ENCODE measurements around the gene CPE.

Gene CPE

DNA sequence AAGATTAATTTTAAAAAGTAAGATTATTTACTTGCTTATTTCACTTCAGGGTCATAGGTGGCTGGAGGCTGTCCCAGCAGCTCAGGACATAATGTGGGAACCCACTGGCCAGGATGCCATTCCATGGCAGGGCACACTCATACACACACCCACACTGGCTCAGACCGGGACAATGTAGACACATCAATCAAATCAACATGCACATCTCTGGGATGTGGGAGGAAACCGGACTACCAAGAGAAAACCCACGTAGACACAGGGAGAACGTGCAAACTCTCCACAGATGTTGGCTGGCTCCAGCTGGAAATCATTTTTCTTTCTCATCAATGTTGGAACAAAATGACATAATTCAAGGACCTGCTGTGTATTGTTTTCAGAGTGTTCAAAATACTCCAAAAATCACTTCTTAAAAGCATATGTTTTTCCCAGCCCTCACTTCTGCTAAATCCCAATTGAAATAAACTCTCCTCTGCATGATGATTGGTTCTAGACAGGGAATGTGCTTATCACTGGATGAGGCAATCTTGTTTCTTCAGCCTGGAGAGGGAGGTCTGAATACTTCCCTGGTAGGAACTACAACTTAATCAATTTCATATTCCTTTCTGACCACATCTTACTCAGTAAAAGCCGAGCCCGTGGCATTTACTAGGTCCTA is 18.6 kb upstream of the CPE start:
- H2AFZ ChIP-seq (ENCODE audit: low read length), result no peak overlapping the region
- H3K4me2 ChIP-seq (ENCODE audit: low read length), result no peak overlapping the region
- no peak overlapping the region for H3K9ac ChIP-seq (ENCODE audit: low read length)

GRCh38 chr4:165360985-165361670 is 17.7 kb upstream of the CPE start:
- TF ChIP-seq, protein P1, sequence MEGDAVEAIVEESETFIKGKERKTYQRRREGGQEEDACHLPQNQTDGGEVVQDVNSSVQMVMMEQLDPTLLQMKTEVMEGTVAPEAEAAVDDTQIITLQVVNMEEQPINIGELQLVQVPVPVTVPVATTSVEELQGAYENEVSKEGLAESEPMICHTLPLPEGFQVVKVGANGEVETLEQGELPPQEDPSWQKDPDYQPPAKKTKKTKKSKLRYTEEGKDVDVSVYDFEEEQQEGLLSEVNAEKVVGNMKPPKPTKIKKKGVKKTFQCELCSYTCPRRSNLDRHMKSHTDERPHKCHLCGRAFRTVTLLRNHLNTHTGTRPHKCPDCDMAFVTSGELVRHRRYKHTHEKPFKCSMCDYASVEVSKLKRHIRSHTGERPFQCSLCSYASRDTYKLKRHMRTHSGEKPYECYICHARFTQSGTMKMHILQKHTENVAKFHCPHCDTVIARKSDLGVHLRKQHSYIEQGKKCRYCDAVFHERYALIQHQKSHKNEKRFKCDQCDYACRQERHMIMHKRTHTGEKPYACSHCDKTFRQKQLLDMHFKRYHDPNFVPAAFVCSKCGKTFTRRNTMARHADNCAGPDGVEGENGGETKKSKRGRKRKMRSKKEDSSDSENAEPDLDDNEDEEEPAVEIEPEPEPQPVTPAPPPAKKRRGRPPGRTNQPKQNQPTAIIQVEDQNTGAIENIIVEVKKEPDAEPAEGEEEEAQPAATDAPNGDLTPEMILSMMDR (IDR thresholded peaks at IDR 0.05; ENCODE audit: low read length), result no peak
- TF ChIP-seq EZH2 (IDR thresholded peaks at IDR 0.05; ENCODE audit: borderline replicate concordance, low read length), result no peak
- H3K9ac ChIP-seq (ENCODE audit: low read length), result no peak overlapping the region
- H3K36me3 ChIP-seq (ENCODE audit: insufficient read depth, low read length), result no peaks in the 10 kb centered on the region
- H3K4me3 ChIP-seq (ENCODE audit: low read depth, low read length, poor library complexity, severe bottlenecking), result no peak overlapping the region
- H4K20me1 ChIP-seq (ENCODE audit: insufficient read depth, low read length), result no peaks in the 10 kb centered on the region
- H3K27ac ChIP-seq (ENCODE audit: low read depth, low read length, poor library complexity, severe bottlenecking), result no peak overlapping the region
- no peaks in the 10 kb centered on the region for H3K79me2 ChIP-seq (ENCODE audit: insufficient read depth, low read length)
- no peak overlapping the region for H3K4me2 ChIP-seq (ENCODE audit: low read length)
- no peaks in the 10 kb centered on the region for H3K9me2 ChIP-seq (ENCODE audit: low read depth, low read length)
- H3K9me3 ChIP-seq (ENCODE audit: low read length), result no peaks in the 10 kb centered on the region
- H3K4me1 ChIP-seq (ENCODE audit: insufficient read depth, low read length, severe bottlenecking), result no peaks in the 10 kb centered on the region
- no peaks in the 10 kb centered on the region for H3F3A ChIP-seq (ENCODE audit: insufficient read depth, low read length)
- H3K27me3 ChIP-seq (ENCODE audit: insufficient read depth, low read length), result no peaks in the 10 kb centered on the region
- no peak overlapping the region for H2AFZ ChIP-seq (ENCODE audit: low read length)

More for the DNA sequence above, 18.6 kb upstream of the CPE start:
- H3F3A ChIP-seq (ENCODE audit: insufficient read depth, low read length), result no peaks in the 10 kb centered on the region
- no peaks in the 10 kb centered on the region for H3K79me2 ChIP-seq (ENCODE audit: insufficient read depth, low read length)
- no peak overlapping the region for H3K27ac ChIP-seq (ENCODE audit: low read depth, low read length, poor library complexity, severe bottlenecking)
- no peaks in the 10 kb centered on the region for H3K4me1 ChIP-seq (ENCODE audit: insufficient read depth, low read length, severe bottlenecking)
- no peaks in the 10 kb centered on the region for H3K36me3 ChIP-seq (ENCODE audit: insufficient read depth, low read length)
- H3K9me3 ChIP-seq (ENCODE audit: low read length), result no peaks in the 10 kb centered on the region
- H3K9me2 ChIP-seq (ENCODE audit: low read depth, low read length), result no peaks in the 10 kb centered on the region
- H4K20me1 ChIP-seq (ENCODE audit: insufficient read depth, low read length), result no peaks in the 10 kb centered on the region
- no peaks in the 10 kb centered on the region for H3K27me3 ChIP-seq (ENCODE audit: insufficient read depth, low read length)
- H3K4me3 ChIP-seq (ENCODE audit: low read depth, low read length, poor library complexity, severe bottlenecking), result no peak overlapping the region
- TF ChIP-seq, protein P1 (IDR thresholded peaks at IDR 0.05; ENCODE audit: low read length), result no peak
- TF ChIP-seq EZH2 (IDR thresholded peaks at IDR 0.05; ENCODE audit: borderline replicate concordance, low read length), result no peak

- H2AFZ ChIP-seq (ENCODE audit: low read length), result no peak overlapping the region
- H3K79me2 ChIP-seq (ENCODE audit: insufficient read depth, low read length), result no peaks in the 10 kb centered on the region
- no peaks in the 10 kb centered on the region for H4K20me1 ChIP-seq (ENCODE audit: insufficient read depth, low read length)
- no peaks in the 10 kb centered on the region for H3K36me3 ChIP-seq (ENCODE audit: insufficient read depth, low read length)
- H3K9me3 ChIP-seq (ENCODE audit: low read length), result no peaks in the 10 kb centered on the region
- H3K27ac ChIP-seq (ENCODE audit: low read depth, low read length, poor library complexity, severe bottlenecking), result no peak overlapping the region
- H3K9ac ChIP-seq (ENCODE audit: low read length), result no peak overlapping the region
- TF ChIP-seq, protein P1 (IDR thresholded peaks at IDR 0.05; ENCODE audit: low read length), result no peak
- no peaks in the 10 kb centered on the region for H3K27me3 ChIP-seq (ENCODE audit: insufficient read depth, low read length)
- no peaks in the 10 kb centered on the region for H3K4me1 ChIP-seq (ENCODE audit: insufficient read depth, low read length, severe bottlenecking)
- H3F3A ChIP-seq (ENCODE audit: insufficient read depth, low read length), result no peaks in the 10 kb centered on the region
- H3K9me2 ChIP-seq (ENCODE audit: low read depth, low read length), result no peaks in the 10 kb centered on the region
- no peak overlapping the region for H3K4me3 ChIP-seq (ENCODE audit: low read depth, low read length, poor library complexity, severe bottlenecking)
- H3K4me2 ChIP-seq (ENCODE audit: low read length), result no peak overlapping the region
Measured at GRCh38 chr4:165361810-165362209, 17.0 kb upstream of the CPE start.

Measured in OCI-LY1 (cell line).